Activated CD4-positive, alpha-beta T cell treated with anti-CD3 and anti-CD28 coated beads, Interleukin-2, amount 50 U/mL, for 4 hours (primary cell): ENCODE data around the gene UBQLNL.

Experiments
- DNase-seq, 2 experiments: peaks; one replicate each; pipeline ENCODE4 v3.0.0-alpha.2; 2020

The UBQLNL gene

DNA sequence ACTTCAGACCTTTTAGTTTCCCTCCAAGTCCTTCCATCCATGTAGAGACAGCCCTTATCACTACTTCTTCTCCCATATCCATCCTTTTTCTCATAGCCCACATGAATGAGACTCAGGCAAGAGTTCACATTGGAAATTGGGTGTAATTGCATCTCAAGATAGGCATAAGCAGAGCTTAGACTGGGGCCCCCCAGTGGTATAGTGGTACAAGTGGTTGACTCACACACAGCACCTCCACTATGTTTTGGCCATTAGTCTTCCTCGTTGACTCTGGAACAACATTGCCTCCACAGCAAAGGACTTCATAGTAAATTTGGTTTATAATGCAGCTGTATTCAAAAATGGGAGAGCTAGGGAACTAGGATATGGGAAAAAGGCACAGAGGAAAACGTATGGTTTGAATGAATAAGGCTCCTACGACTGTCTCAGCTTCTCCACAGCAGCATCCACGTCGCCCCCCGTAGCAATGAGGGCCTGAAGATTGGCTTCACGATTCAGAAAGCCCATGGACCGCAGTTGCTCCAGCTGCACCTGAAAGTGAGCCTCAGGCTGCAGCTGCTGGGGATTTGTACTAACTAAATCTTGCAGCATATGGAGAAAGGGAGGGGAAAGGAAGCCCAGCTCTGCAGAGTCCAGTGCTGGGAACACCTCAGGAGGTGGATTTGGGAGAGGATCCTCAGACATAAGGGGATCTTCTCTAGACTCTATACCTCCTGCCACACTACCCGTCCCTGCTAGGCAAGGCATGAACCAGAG is 9.1 kb downstream of the UBQLNL start:
- no peak for DNase-seq

DNA sequence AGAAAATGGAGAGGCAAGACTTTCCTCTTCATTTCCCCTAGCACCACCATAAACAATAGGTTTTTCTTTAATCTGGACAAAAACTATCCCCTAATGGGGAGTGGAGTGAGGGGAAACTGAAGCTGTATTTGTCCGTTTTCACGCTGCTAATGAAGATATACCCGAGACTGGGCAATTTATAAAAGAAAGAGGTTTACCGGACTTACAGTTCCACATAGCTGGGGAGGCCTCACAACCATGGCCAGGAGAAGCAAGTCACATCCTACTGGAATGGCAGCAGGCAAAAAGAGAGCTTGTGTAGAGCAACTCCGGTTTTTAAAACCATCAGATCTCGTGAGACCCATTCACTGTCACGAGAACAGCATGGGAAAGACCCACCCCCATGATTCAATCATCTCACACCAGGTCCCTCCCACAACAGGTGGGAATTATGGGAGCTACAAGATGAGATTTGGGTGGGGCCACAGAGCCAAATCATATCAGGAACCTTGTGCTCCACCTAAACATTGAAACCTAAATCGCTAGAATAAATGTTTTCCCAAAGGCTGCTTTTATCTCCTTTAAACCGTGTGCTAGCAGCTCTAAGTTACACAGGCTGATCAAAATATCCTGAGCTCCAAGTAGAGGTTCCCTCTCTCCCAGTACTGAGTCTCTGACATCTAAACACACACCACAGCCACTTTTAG is 11.0 kb downstream of the UBQLNL start:
- no peak for DNase-seq

DNA sequence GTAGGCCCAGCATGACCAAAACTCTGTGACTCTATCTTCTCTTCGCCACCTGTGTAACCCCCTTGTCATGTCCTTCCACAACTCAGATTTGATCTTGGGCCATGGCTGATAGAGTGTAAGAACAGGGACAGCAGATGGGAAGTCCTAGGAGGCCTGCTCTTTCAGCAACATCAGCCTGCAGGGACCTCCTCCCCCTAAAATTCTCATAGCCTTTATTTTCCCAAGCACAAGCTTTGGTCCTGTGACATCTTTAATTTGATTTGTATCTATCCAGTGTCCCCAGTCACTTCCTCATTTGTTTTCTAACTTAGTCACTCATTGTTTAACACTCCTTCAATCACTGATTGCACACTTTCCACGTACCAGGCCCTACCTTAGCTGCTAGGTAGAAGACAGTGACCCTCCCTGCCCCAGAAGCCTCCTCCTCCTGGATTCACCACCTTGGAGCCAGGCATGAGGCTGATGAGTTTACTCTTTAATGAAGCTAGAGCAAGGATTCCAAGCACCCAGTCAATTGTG is 12.0 kb downstream of the UBQLNL start:
- no peak for DNase-seq

DNA sequence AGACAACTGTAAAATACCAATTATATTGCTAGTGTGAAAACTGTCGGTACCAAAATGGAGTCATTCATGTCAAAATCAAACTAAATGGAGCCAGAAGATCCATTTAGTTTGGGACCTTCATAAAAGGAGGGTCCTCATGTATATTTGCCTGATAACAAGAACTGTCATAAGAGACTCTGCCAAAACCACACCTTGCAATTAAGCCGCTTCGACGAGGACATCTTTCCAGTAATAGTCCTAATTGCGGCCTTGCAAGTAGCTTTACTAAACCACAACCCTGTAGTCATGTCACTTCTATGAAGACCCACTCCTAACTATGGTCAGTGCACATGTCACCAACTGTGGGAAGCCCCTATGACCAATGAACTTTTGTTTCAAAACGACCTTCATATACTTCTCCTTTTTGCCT is 16.1 kb downstream of the UBQLNL start:
- DNase-seq: no peak

DNA sequence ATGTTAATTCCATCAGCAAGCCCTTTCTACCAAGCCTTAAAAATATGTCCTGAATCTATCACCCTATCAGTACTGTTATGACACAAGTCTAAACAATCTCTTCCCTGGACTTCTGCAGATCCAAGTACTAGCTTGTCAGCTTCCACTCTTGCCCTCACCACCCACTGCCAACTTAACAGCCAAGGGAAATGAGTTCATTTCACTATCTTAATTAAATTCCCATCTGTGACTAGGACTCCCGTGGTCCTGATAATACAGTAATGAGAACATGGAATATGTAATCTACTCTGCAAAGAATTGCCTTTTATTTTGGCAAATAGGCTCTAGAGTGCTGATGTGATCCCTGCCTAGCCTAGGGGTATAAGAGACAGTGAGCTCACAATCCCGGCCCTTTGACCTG is 16.8 kb downstream of the UBQLNL start:
- DNase-seq: no peak

DNA sequence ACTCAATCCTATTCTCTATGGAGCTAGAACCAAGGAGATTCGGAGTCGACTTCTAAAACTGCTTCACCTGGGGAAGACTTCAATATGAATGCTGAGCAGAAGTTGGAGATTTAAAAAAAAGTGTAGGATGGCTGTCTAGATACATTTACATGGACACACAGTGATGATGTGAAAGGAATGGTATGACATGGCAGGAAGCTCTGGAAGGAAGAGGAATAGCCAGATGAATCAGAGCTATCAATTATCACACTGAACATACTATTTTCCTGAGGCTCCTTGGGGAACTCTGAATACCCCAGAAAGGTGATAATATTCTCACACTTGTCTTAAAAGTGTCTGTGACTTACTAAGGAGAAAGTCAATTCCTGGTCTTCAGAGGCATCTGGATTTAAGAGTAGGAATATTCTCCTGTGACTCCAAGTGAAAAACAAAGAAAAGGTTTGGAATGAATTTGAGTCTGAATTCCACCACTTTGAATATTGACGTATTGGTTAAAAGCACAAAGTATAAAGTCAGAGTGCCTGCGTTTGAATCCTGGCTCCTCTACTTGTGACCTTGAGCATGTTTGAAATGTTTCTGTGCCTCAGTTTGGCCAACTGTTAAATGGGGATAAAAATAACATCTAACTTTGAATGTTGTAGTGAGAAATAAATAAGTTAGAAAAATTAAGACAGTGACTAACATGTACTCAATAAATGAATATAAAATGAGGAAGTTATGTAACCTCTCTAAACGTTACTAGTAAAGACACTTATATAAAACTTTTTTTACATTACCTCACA is 26.7 kb downstream of the UBQLNL start:
- DNase-seq: no peak

DNA sequence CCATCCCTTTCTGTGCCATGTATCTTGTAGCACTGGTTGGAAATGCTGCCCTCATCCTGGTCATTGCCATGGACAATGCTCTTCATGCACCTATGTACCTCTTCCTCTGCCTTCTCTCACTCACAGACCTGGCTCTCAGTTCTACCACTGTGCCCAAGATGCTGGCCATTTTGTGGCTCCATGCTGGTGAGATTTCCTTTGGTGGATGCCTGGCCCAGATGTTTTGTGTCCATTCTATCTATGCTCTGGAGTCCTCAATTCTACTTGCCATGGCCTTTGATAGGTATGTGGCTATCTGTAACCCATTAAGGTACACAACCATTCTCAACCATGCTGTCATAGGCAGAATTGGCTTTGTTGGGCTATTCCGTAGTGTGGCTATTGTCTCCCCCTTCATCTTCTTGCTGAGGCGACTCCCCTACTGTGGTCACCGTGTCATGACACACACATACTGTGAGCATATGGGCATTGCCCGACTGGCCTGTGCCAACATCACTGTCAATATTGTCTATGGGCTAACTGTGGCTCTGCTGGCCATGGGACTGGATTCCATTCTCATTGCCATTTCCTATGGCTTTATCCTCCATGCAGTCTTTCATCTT is 27.6 kb downstream of the UBQLNL start:
- DNase-seq: no peak

DNA sequence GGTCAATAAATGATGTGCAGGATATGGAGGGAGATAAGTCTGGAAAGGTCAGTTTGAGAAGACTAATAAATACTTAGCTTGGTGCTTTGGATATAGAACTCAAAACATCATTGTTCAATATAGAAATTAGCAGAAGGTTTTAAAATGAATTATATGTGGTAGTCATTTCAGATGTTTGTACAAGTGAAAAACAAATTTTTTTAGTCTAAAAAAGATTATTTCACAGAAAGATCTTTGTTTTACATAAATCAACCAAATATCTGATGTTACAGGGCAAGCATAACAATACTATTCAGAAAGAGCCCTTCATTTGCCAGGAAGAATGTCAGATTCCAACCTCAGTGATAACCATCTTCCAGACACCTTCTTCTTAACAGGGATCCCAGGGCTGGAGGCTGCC is 28.1 kb downstream of the UBQLNL start, which contains the start of gene OR52D1:
Gene OR52D1, plus strand, starts transcription at position 301 of the 400 bp plus-strand sequence. Its CDS starts 22 bp downstream, at position 323.
- no peak for DNase-seq

DNA sequence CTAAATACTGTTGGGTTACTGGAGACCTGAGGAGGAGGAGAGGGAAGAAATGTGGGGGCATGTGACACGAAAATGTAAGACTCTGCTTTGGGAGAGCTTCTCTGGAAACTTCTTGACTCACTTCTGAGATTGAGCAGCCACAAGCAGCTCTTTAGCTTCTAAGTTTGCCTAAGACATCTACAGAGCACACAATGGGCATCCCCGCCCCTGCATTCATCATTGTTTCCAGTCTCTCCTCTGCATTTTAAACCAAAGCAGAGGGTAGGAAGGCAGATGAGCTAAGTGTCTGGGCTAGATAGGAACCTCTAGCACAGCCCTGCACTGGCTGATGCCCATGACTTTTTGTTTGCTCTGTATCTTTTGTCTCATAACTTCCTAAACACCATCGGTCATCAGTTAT is 30.1 kb downstream of the UBQLNL start:
- DNase-seq: no peak

DNA sequence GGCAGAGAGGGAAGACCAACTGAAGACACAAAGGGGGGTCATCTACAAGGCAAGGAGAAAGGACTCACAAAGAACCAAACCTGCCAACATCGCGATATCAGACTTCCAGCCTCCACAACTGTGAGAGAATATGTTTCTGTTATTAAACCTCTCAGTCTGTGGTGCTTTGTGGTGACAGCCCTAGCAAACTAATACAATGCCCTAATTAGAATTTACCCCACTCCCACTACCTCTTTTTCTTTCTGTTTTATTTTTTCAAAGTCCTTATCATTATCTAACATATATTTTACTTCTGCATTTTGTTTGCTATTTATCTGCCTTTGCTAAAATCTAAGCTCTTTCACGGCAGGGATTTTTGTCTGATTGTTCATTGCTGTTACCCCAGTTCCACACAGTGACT is 30.5 kb downstream of the UBQLNL start:
- DNase-seq: no peak

DNA sequence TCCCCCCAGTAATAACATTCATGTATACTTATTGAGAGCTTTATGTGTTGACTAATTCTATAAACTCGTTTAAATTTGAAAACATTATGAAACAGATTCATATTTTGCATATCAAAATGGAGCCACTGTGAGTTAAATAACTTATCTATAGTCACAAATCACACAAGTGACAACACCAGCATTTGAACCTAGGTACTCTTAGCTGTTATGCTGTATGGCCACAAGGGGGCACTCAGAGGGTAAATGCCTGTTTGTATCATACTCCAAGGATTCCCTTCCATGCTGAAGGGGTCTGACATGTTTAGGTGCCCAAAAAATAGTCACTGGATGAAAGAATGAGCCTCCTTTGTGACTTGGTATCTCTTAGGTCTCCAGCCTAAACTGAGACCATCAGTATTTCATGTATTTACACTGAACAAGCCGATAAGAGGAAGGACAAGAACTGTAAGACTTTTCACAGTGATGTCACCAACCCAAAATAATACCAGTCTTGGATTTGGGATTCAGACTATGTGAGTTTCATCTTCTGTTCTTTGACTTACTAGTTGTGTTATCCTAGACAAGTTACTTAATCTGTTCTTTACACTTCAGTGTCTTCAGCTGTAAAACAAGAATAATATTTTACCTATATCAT is 40.2 kb downstream of the UBQLNL start:
- DNase-seq: peak; percentile 1 to 2

DNA sequence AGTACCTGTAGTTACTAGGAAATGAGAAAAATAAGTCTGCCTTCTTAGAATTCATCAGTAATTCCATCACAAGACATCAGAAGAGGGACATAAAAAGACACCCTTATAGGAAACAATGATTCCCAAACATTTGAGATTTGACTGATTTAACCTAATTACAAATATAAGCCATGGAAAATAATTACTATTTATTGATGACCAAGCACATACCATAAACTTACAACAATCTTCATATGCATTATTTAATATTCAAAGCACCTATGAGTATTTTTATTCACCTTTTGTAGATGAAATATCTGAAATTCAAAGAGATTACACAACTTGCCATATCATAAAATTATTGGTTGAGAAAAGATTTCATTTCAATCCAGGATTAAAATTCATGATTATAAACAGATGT is 42.6 kb downstream of the UBQLNL start:
- DNase-seq: no peak

DNA sequence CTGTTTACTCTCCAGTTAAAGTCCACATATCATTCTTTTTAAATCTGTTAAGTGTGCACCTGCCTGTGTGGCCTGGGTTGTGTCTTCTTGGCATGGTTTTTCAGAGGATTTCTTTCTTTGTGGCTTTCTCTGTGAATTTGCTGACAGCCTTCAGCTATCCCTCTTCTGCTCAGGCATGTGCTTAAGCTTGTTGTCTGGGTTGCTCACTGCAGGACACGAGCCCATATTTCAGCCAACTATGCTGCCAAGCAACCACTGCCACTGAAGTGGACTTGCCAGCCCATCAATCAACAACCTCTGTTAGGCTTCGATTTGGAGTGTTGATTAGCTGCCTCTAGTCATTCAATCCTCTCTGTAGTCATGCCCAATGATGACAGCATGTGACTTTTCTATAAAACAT is 49.0 kb downstream of the UBQLNL start:
- DNase-seq: no peak
